Hematopoietic multipotent progenitor cell treated with erythropoietin and hydrocortisone succinate and interleukin-3 and kit ligand, for 6 days (in vitro differentiated cells): ENCODE results near the gene CCNE1.
"Not testable (repeated sequence)": the region's sequence is repeated elsewhere in the genome, so short reads cannot be mapped to it uniquely, and the experiment has no call there.

Source experiments
- DNase-seq: peaks from one replicate; pipeline ENCODE4 v3.0.0-alpha.2; 2015

CCNE1 gene

GRCh38 chr19:29789007-29789406 is 22.8 kb upstream of the CCNE1 start:
- no peak for DNase-seq

GRCh38 chr19:29793116-29793727 is 18.6 kb upstream of the CCNE1 start:
- no peak for DNase-seq

- DNase-seq, result not testable (repeated sequence)
These were observed 17.3 kb upstream of the CCNE1 start for GRCh38 chr19:29794490-29794889.

GRCh38 chr19:29795461-29796172 is 16.2 kb upstream of the CCNE1 start:
- DNase-seq, result no peak

GRCh38 chr19:29796173-29796573 is 15.6 kb upstream of the CCNE1 start:
- DNase-seq, result no peak

- DNase-seq, result no peak
These were observed 12.9 kb upstream of the CCNE1 start for GRCh38 chr19:29798774-29799497.

GRCh38 chr19:29800100-29800825 is 11.5 kb upstream of the CCNE1 start:
- no peak for DNase-seq

- not testable (repeated sequence) for DNase-seq
These were observed 7.8 kb upstream of the CCNE1 start for GRCh38 chr19:29803951-29804350.

GRCh38 chr19:29804493-29804892 is 7.3 kb upstream of the CCNE1 start:
- DNase-seq, result no peak

GRCh38 chr19:29805031-29805965 is 6.5 kb upstream of the CCNE1 start:
- DNase-seq, result no peak

- DNase-seq, result no peak
These were observed 5.5 kb upstream of the CCNE1 start for GRCh38 chr19:29806098-29806866.

- DNase-seq, result no peak
These were observed 4.6 kb upstream of the CCNE1 start for GRCh38 chr19:29807178-29807577.

GRCh38 chr19:29807870-29808405 is 3.9 kb upstream of the CCNE1 start:
- no peak for DNase-seq

- no peak for DNase-seq
These were observed 1.8 kb upstream of the CCNE1 start for GRCh38 chr19:29809795-29810503.

GRCh38 chr19:29810504-29810871 is 1.3 kb upstream of the CCNE1 start:
- peak; percentile 91 for DNase-seq

- no peak for DNase-seq
These were observed 489 bp downstream of the CCNE1 start for GRCh38 chr19:29812080-29812880.

GRCh38 chr19:29812881-29813275 is 1.1 kb downstream of the CCNE1 start:
- DNase-seq, result no peak

- DNase-seq, result peak; percentile 80
These were observed 1.9 kb downstream of the CCNE1 start for GRCh38 chr19:29813642-29814041.

- peak; percentile 88 for DNase-seq
These were observed 3.4 kb downstream of the CCNE1 start for GRCh38 chr19:29815231-29815630.

GRCh38 chr19:29817316-29817715 is 5.5 kb downstream of the CCNE1 start:
- no peak for DNase-seq
